Testis (tissue), 3 donors: ENCODE measurements around the gene SERPINI2. TPM values are rescaled to one million over a fixed set of nuclear protein-coding genes. Genes with fewer than 3 reads are reported as not detected.

Source experiments
- DNase-seq: peaks from one replicate; pipeline ENCODE4 v3.0.0-alpha.2; 2019
- H3K27ac ChIP-seq, 2 donors: fragments of 200-600 bp; sonication (generic); one replicate each; pipeline ENCODE4 v1.5.1; 2019
- H3K27me3 ChIP-seq: fragments of 200-600 bp; sonication (generic); one replicate; pipeline ENCODE4 v1.5.1; 2019
- H3K36me3 ChIP-seq: fragments of 200-600 bp; sonication (generic); one replicate; pipeline ENCODE4 v1.5.1; 2017; ENCODE audit warnings: low read depth; ENCODE audit errors: missing control alignments
- H3K4me1 ChIP-seq: fragments of 200-600 bp; sonication (generic); one replicate; pipeline ENCODE4 v1.5.1; 2019
- H3K4me3 ChIP-seq, 2 donors: fragments of 200-600 bp; sonication (generic); one replicate each; pipeline ENCODE4 v1.5.1; 2017 to 2019
- H3K9me3 ChIP-seq: fragments of 200-600 bp; sonication (generic); one replicate; pipeline ENCODE4 v1.5.1; 2017
- CTCF ChIP-seq, 3 experiments: fragments of 450-650 bp in 2 of 3; fragments of 200-600 bp in 1 of 3; sonication (generic) in 1 of 3; IDR thresholded peaks; one replicate each; pipeline ENCODE4 v1.5.1; 2016 to 2019; ENCODE audit warnings: antibody characterized with exemption in 3 of 3, mild to moderate bottlenecking in 2 of 3, moderate library complexity in 1 of 3
- POLR2A ChIP-seq: fragments of 450-650 bp; IDR thresholded peaks from one replicate; pipeline ENCODE4 v1.6.1; 2017; ENCODE audit warnings: antibody characterized with exemption, mild to moderate bottlenecking, moderate library complexity
- WGBS, 2 donors: methylation state at CpG; one replicate each; pipeline ENCODE4 v1.1.5; 2018; 5-methylcytosine and 5-hydroxymethylcytosine counted together
- intact Hi-C: fragments of 100-400 bp; cut with DNase I; formaldehyde crosslinking; loops from one replicate; pipeline ENCODE4 v1.15.1; 2023; ENCODE audit warnings: low total_unique reads
- polyA plus RNA-seq: library from polyadenylated mRNA; stranded (reverse); fragments of 350-450 nt; fragmentation: Illumina TruSeq; extraction: RNeasy Lipid Tissue Mini Kit (QIAGEN cat#74804); gene quantifications from one replicate; pipeline ENCODE4 v1.2.3, GENCODE V29; 2014; ENCODE audit warnings: low read depth, low replicate concordance; ENCODE audit not compliant: insufficient read depth
- total RNA-seq, 2 donors: library from RNA; depleted of rRNA; stranded (reverse); fragments of >200 nt; gene quantifications; one replicate each; pipeline ENCODE4 v1.2.3, GENCODE V29; 2016

SERPINI2 gene
- total and polyA plus RNA-seq, 3 donors from 2014 or later = 0.25 to 0.47 TPM; not detected in 1

GRCh38 chr3:167502401-167502800 is 28.6 kb upstream of the SERPINI2 start:
- Histone ChIP-seq H3K4me1 (no peaks in the 10 kb centered on the region), H3K9me3 (no peaks in the 10 kb centered on the region), H3K36me3 (no peaks in the 10 kb centered on the region), H3K27ac (no peak overlapping the region), H3K27me3 (no peaks in the 10 kb centered on the region), H3K4me3 (no peak overlapping the region)
- no peak for DNase-seq
- no peak for TF ChIP-seq CTCF (IDR thresholded peaks at IDR 0.05)
- no peak for TF ChIP-seq POLR2A
- WGBS, 2 donors = 78 to 81% methylated on average over 2 of the region's 2 CpGs
- intact Hi-C loops = no loop called here

- Histone ChIP-seq H3K9me3 (no peaks in the 10 kb centered on the region), H3K36me3 (no peaks in the 10 kb centered on the region), H3K4me1 (no peaks in the 10 kb centered on the region), H3K27me3 (no peaks in the 10 kb centered on the region), H3K4me3 (no peak overlapping the region), H3K27ac (no peak overlapping the region)
- intact Hi-C loops = no loop called here
- WGBS, 2 donors = 84 to 87% methylated on average over 3 of the region's 3 CpGs
- DNase-seq = no peak
- TF ChIP-seq CTCF (IDR thresholded peaks at IDR 0.05) (no peak), POLR2A (no peak)
These were observed 28.1 kb upstream of the SERPINI2 start for GRCh38 chr3:167501941-167502340.

- H3K27me3 ChIP-seq = no peaks in the 10 kb centered on the region
- no peak for DNase-seq
- no peak overlapping the region for H3K27ac ChIP-seq
- intact Hi-C loops = no loop called here
- 94 to 97% methylated on average over 7 of the region's 7 CpGs for WGBS, 2 donors
- H3K4me1 ChIP-seq = no peaks in the 10 kb centered on the region
- no peak for TF ChIP-seq POLR2A
- no peak for TF ChIP-seq CTCF (IDR thresholded peaks at IDR 0.05)
- no peaks in the 10 kb centered on the region for H3K36me3 ChIP-seq
- no peak overlapping the region for H3K4me3 ChIP-seq
- no peaks in the 10 kb centered on the region for H3K9me3 ChIP-seq
These were observed 24.1 kb upstream of the SERPINI2 start for GRCh38 chr3:167497903-167498302.

GRCh38 chr3:167493244-167493643 is 19.4 kb upstream of the SERPINI2 start:
- Histone ChIP-seq H3K27ac (no peak overlapping the region), H3K4me1 (no peaks in the 10 kb centered on the region), H3K27me3 (no peaks in the 10 kb centered on the region), H3K9me3 (no peaks in the 10 kb centered on the region), H3K4me3 (no peak overlapping the region), H3K36me3 (no peaks in the 10 kb centered on the region)
- WGBS, 2 donors = 73 to 82% methylated on average over 3 of the region's 3 CpGs
- intact Hi-C loops = no loop called here
- TF ChIP-seq CTCF (IDR thresholded peaks at IDR 0.05) = peak in 2 of 3 experiments; percentile 3 to 18
- TF ChIP-seq POLR2A = no peak
- no peak for DNase-seq

GRCh38 chr3:167491621-167492020 is 17.8 kb upstream of the SERPINI2 start:
- Histone ChIP-seq H3K27ac (no peak overlapping the region), H3K27me3 (no peaks in the 10 kb centered on the region), H3K4me3 (no peak overlapping the region), H3K36me3 (no peaks in the 10 kb centered on the region), H3K4me1 (no peaks in the 10 kb centered on the region), H3K9me3 (no peaks in the 10 kb centered on the region)
- intact Hi-C loops = no loop called here
- TF ChIP-seq POLR2A = no peak
- no peak for TF ChIP-seq CTCF (IDR thresholded peaks at IDR 0.05)
- no peak for DNase-seq
